ENCODE results near the gene SYNDIG1L. TPM values are rescaled to one million over a fixed set of nuclear protein-coding genes. Genes with fewer than 3 reads are reported as not detected.
"Not testable (repeated sequence)": the region's sequence is repeated elsewhere in the genome, so short reads cannot be mapped to it uniquely, and the experiment has no call there.

SYNDIG1L gene
- total and polyA plus RNA-seq, 10 of the 15 experiments (the other 5 are each of a cell fraction or from before 2014, with no cell fraction given) = 0.04 TPM; not detected in 9

- Histone ChIP-seq H2AFZ (ENCODE audit: control insufficient read depth, low read depth, low read length) (no peak overlapping the region), H3K4me3 (no peak overlapping the region), H3K27ac (ENCODE audit: control insufficient read depth, insufficient read depth) (no peak overlapping the region), H4K20me1 (ENCODE audit: control insufficient read depth, insufficient read depth) (no peaks in the 10 kb centered on the region), H3K4me1 (ENCODE audit: control insufficient read depth, insufficient read depth, low read length) (no peaks in the 10 kb centered on the region), H3K79me2 (ENCODE audit: control insufficient read depth, insufficient read depth, low read length) (no peaks in the 10 kb centered on the region), H3K27me3 (replicated peaks in 1 of 2; ENCODE audit: control insufficient read depth in 2 of 2, insufficient read depth in 2 of 2, low read length in 1 of 2) (no peaks in the 10 kb centered on the region; a peak in 1 of 4 replicates), H3K4me2 (ENCODE audit: control insufficient read depth, insufficient read depth) (no peak overlapping the region), H3K9ac (ENCODE audit: control insufficient read depth, insufficient read depth, low read length) (no peak overlapping the region), H3K9me3 (replicated peaks; ENCODE audit: control insufficient read depth, insufficient read depth, low read length) (no peaks in the 10 kb centered on the region), H3K36me3 (ENCODE audit: control insufficient read depth in 2 of 2, insufficient read depth in 2 of 2, low read length in 1 of 2) (no peaks in the 10 kb centered on the region)
- in situ Hi-C loops (cut with MboI) = no loop called here
- ChIA-PET RAD21 (ENCODE audit: unreplicated experiment) (no interaction called here), CTCF (no interaction called here), POLR2A (no interaction called here), SMC1A (ENCODE audit: uncharacterized antibody, unreplicated experiment) (interaction anchor here (0.6 kb wide), 1 partner anchor 9 kb away, joined by 3 read pairs; no protein-coding TSS in a partner anchor)
- DNase-seq (ENCODE audit: low read depth, low spot score) = no peak
- intact Hi-C loops (cut with micrococcal nuclease; ENCODE audit: unreplicated experiment) = no loop called here
- no CpG with 5 or more reads among the region's 3 CpGs for WGBS (ENCODE audit: insufficient coverage, insufficient replicate concordance, low lambda C conversion rate, missing lambda C conversion rate)
- BruUV-seq (replicated peaks) = no TSS peak
- TF ChIP-seq RB1 (IDR thresholded peaks at IDR 0.05; ENCODE audit: borderline replicate concordance) (no peak), HDGF (IDR thresholded peaks at IDR 0.05) (no peak), ATF2 (IDR thresholded peaks at IDR 0.05; ENCODE audit: low read length) (no peak), ZBTB40 (IDR thresholded peaks at IDR 0.05; ENCODE audit: borderline replicate concordance) (no peak), HDAC6 (IDR thresholded peaks at IDR 0.05; ENCODE audit: unreplicated experiment) (no peak)
- no peak for FAIRE-seq
- ATAC-seq = no peak
Observed at GRCh38 chr14:74391479-74391878, 34.5 kb downstream of the SYNDIG1L start.

GRCh38 chr14:74390505-74390904 lies 35.5 kb downstream of the SYNDIG1L start:
- H3K36me3 ChIP-seq (ENCODE audit: control insufficient read depth in 2 of 2, insufficient read depth in 2 of 2, low read length in 1 of 2); CTCF ChIA-PET; H2AFZ ChIP-seq (ENCODE audit: control insufficient read depth, low read depth, low read length); H3K9ac ChIP-seq (ENCODE audit: control insufficient read depth, insufficient read depth, low read length); POLR2A ChIA-PET; FAIRE-seq; H3K4me1 ChIP-seq (ENCODE audit: control insufficient read depth, insufficient read depth, low read length); in situ Hi-C loops (cut with MboI); ATAC-seq; H3K9me3 ChIP-seq (replicated peaks; ENCODE audit: control insufficient read depth, insufficient read depth, low read length); H3K4me2 ChIP-seq (ENCODE audit: control insufficient read depth, insufficient read depth); DNase-seq (ENCODE audit: low read depth, low spot score); intact Hi-C loops (cut with micrococcal nuclease; ENCODE audit: unreplicated experiment); BruUV-seq (replicated peaks); RAD21 ChIA-PET (ENCODE audit: unreplicated experiment); H3K4me3 ChIP-seq; H3K79me2 ChIP-seq (ENCODE audit: control insufficient read depth, insufficient read depth, low read length); H3K27me3 ChIP-seq (replicated peaks in 1 of 2; ENCODE audit: control insufficient read depth in 2 of 2, insufficient read depth in 2 of 2, low read length in 1 of 2); H3K27ac ChIP-seq (ENCODE audit: control insufficient read depth, insufficient read depth); H4K20me1 ChIP-seq (ENCODE audit: control insufficient read depth, insufficient read depth): not testable (repeated sequence)
- WGBS (ENCODE audit: insufficient coverage, insufficient replicate concordance, low lambda C conversion rate, missing lambda C conversion rate) = 51% methylated on average over 3 of the region's 3 CpGs
- SMC1A ChIA-PET (ENCODE audit: uncharacterized antibody, unreplicated experiment) = interaction anchor here (0.6 kb wide), 1 partner anchor 175 kb away, joined by 3 read pairs; no protein-coding TSS in a partner anchor

Measured in GM12878 (cell line).